C4-2B (cell line): ENCODE data around the gene WDR90.

ENCODE experiments used
- CTCF ChIP-seq: fragments of 450-650 bp; conservative IDR thresholded peaks from 2 replicates; pipeline ENCODE4 v1.5.1; 2017; ENCODE audit warnings: mild to moderate bottlenecking
- ZFX ChIP-seq: fragments of 450-650 bp; IDR thresholded peaks from 2 replicates; pipeline ENCODE4 v1.6.1; 2017

GRCh38 chr16:709566-710499 lies 60.7 kb downstream of the WDR90 start:
- no peak for TF ChIP-seq CTCF
- no peak for TF ChIP-seq ZFX
